GM12864 (cell line): ENCODE data around the gene THPO.

ENCODE experiments used
- DNase-seq: peaks from one replicate; pipeline ENCODE4 v3.0.0-alpha.2; 2011; ENCODE audit warnings: low read depth
- H3K4me3 ChIP-seq: 2 replicates; pipeline ENCODE4 v1.5.1; 2011; ENCODE audit warnings: mild to moderate bottlenecking, low read depth, low read length, control low read depth
- TF ChIP-seq, protein P1 (sequence below): IDR thresholded peaks from 2 replicates; pipeline ENCODE4 v1.5.1; 2011; ENCODE audit warnings: low read depth, mild to moderate bottlenecking, moderate library complexity, low read length, control low read depth, inconsistent platforms; ENCODE audit errors: missing control alignments

The THPO gene

DNA sequence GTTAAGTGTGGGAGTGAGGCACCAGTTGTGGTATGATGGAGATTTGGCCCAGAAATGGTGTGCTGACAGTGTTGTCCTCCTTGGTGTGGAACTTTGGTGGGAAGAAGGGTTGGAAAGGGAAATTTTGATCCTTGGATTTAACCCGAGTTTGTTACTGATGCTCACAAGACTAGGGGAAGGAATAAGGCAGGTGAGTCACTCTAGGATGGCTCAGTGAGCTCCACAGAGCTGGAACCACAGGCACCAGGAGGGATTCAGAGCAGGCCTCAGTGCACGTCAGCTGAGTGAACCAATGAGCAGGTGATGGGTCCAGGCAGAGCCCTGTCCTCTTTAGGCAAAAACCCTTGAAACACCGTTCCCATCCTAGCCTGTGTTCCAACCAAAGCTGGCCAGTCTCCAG, 13.3 kb upstream of the THPO start:
- no peak for DNase-seq

DNA sequence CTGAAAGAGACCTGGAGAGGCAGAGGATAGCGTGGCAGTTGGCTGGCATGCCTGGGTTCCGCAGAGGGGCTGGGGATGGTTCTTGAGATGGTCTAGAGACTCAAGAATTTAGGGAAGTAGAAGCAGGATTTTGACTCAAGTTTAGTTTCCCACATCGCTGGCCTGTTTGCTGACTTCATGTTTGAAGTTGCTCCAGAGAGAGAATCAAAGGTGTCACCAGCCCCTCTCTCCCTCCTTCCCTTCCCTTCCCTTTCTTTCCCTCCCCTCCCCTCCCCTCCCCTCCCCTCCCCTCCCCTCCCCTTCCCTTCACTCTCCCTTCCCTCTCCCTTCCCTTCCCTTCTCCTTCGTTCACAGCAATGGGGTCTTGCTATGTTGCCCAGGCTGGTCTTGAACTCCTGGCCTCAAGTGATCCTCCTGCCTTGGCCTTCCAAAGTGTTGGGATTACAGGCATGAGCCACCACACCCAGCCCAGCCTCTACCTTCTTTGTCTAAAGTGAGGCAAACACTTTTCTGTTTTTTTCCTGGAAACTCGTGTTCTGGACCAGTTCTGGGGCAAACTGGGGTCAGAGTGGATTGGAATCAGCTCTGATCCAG, 12.0 kb upstream of the THPO start:
- DNase-seq: no peak
- no peak overlapping the region for H3K4me3 ChIP-seq
- TF ChIP-seq, protein P1, sequence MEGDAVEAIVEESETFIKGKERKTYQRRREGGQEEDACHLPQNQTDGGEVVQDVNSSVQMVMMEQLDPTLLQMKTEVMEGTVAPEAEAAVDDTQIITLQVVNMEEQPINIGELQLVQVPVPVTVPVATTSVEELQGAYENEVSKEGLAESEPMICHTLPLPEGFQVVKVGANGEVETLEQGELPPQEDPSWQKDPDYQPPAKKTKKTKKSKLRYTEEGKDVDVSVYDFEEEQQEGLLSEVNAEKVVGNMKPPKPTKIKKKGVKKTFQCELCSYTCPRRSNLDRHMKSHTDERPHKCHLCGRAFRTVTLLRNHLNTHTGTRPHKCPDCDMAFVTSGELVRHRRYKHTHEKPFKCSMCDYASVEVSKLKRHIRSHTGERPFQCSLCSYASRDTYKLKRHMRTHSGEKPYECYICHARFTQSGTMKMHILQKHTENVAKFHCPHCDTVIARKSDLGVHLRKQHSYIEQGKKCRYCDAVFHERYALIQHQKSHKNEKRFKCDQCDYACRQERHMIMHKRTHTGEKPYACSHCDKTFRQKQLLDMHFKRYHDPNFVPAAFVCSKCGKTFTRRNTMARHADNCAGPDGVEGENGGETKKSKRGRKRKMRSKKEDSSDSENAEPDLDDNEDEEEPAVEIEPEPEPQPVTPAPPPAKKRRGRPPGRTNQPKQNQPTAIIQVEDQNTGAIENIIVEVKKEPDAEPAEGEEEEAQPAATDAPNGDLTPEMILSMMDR: no peak

More for the DNA sequence above, 13.3 kb upstream of the THPO start:
- no peak overlapping the region for H3K4me3 ChIP-seq
- TF ChIP-seq, protein P1: no peak

DNA sequence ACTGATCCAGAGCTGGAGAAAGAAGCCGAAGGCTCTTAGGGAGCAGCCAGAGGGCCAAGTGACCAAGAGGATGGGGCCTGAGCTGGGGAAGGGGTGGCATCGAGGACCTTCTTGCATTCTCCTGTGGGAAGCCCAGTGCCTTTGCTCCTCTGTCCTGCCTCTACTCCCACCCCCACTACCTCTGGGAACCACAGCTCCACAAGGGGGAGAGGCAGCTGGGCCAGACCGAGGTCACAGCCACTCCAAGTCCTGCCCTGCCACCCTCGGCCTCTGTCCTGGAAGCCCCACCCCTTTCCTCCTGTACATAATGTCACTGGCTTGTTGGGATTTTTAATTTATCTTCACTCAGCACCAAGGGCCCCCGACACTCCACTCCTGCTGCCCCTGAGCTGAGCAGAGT, 11.4 kb upstream of the THPO start:
- TF ChIP-seq, protein P1: no peak
- DNase-seq: no peak
- no peak overlapping the region for H3K4me3 ChIP-seq

DNA sequence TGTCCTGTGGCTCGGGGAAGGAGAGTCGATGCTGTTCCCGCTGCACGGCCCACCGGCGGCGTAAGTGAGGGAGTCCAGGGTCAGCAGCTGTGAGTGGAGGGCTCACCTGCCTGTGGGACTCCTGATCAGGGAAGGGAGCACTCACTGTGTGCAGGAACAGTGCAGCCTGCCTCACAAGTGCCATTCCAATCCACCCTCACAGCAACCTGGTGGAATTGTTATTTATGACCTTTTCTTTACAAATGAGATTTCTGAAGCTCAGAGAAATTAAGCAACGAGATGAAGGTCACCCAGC, 10.9 kb upstream of the THPO start:
- DNase-seq: no peak
- H3K4me3 ChIP-seq: no peak overlapping the region
- TF ChIP-seq, protein P1: no peak

DNA sequence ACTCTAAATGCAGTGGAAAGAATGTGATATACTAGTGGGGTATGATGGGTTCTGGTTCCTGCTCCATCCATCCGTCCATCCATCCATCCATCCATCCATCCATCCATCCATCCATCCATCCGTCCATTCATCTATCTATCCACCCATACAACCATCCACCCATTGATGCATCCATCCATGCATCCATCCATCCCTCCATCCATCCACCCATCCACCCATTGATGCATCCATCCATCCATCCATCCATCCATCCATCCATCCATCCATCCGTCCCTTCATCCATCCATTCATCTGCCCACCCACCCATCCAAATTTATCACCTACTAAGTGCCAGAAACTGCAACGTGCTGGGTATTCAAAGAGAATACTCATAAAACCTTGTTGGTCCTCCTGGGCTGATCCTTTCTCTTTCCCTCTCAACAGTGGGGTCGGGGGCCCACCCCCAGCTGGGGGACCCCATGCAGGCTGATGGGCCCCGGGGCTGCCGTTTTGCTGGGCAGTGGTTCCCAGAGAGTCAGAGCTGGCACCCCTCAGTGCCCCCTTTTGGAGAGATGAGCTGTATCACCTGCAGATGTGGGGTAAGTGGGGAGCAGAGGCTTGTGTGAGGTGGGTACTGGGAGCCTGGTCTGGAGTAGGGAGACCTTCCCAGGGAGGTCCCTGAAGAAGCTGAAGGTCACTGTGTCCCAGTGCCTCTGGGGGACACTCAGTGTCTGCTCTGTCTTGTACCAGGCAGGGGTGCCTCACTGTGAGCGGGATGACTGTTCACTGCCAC, 10.3 kb upstream of the THPO start:
- H3K4me3 ChIP-seq: no peak overlapping the region
- no peak for DNase-seq
- TF ChIP-seq, protein P1: no peak

DNA sequence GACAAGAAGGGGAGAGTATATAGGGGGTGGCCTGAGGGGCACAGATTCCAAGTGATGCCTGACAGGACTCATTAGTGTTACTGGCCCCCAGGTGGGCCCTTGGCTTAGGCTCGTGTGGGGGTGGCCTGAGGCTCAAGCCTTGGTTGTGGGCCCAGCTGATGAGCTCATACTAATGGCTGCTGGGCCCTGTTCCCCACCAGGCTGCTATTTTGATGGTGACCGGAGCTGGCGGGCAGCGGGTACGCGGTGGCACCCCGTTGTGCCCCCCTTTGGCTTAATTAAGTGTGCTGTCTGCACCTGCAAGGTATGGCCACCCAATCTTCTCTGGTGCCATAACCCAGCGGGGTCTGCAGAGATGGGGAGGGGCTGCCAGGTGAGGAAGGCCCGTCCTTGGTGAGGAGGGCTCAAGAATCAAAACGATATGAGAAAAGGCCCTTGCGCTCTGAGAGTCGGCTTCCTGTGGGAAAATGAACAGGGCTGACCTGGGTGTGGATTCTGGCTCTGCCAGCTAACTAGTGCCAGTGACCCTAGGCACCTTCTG, 9.2 kb upstream of the THPO start:
- DNase-seq: no peak
- no peak overlapping the region for H3K4me3 ChIP-seq
- TF ChIP-seq, protein P1: no peak
